Testis (tissue), 3 donors: ENCODE results near the gene SLC39A8. TPM values are rescaled to one million over a fixed set of nuclear protein-coding genes. Genes with fewer than 3 reads are reported as not detected.

Experiments used
- DNase-seq: peaks from one replicate; pipeline ENCODE4 v3.0.0-alpha.2; 2019
- H3K27ac ChIP-seq, 2 donors: fragments of 200-600 bp; sonication (generic); one replicate each; pipeline ENCODE4 v1.5.1; 2019
- H3K27me3 ChIP-seq: fragments of 200-600 bp; sonication (generic); one replicate; pipeline ENCODE4 v1.5.1; 2019
- H3K36me3 ChIP-seq: fragments of 200-600 bp; sonication (generic); one replicate; pipeline ENCODE4 v1.5.1; 2017; ENCODE audit warnings: low read depth; ENCODE audit errors: missing control alignments
- H3K4me1 ChIP-seq: fragments of 200-600 bp; sonication (generic); one replicate; pipeline ENCODE4 v1.5.1; 2019
- H3K4me3 ChIP-seq, 2 donors: fragments of 200-600 bp; sonication (generic); one replicate each; pipeline ENCODE4 v1.5.1; 2017 to 2019
- H3K9me3 ChIP-seq: fragments of 200-600 bp; sonication (generic); one replicate; pipeline ENCODE4 v1.5.1; 2017
- POLR2A ChIP-seq: fragments of 450-650 bp; IDR thresholded peaks from one replicate; pipeline ENCODE4 v1.6.1; 2017; ENCODE audit warnings: antibody characterized with exemption, mild to moderate bottlenecking, moderate library complexity
- WGBS, 2 donors: methylation state at CpG; one replicate each; pipeline ENCODE4 v1.1.5; 2018; 5-methylcytosine and 5-hydroxymethylcytosine counted together
- intact Hi-C: fragments of 100-400 bp; cut with DNase I; formaldehyde crosslinking; loops from one replicate; pipeline ENCODE4 v1.15.1; 2023; ENCODE audit warnings: low total_unique reads
- polyA plus RNA-seq: library from polyadenylated mRNA; stranded (reverse); fragments of 350-450 nt; fragmentation: Illumina TruSeq; extraction: RNeasy Lipid Tissue Mini Kit (QIAGEN cat#74804); gene quantifications from one replicate; pipeline ENCODE4 v1.2.3, GENCODE V29; 2014; ENCODE audit warnings: low read depth, low replicate concordance; ENCODE audit not compliant: insufficient read depth
- total RNA-seq, 2 donors: library from RNA; depleted of rRNA; stranded (reverse); fragments of >200 nt; gene quantifications; one replicate each; pipeline ENCODE4 v1.2.3, GENCODE V29; 2016
- TF ChIP-seq, protein P1 (sequence below), 3 experiments: fragments of 450-650 bp in 2 of 3; fragments of 200-600 bp in 1 of 3; sonication (generic) in 1 of 3; IDR thresholded peaks; one replicate each; pipeline ENCODE4 v1.5.1; 2016 to 2019; ENCODE audit warnings: antibody characterized with exemption in 3 of 3, mild to moderate bottlenecking in 2 of 3, moderate library complexity in 1 of 3

SLC39A8 gene
- total and polyA plus RNA-seq, 3 donors from 2014 or later, result 4.5 to 5.8 (median 5.3) TPM

DNA sequence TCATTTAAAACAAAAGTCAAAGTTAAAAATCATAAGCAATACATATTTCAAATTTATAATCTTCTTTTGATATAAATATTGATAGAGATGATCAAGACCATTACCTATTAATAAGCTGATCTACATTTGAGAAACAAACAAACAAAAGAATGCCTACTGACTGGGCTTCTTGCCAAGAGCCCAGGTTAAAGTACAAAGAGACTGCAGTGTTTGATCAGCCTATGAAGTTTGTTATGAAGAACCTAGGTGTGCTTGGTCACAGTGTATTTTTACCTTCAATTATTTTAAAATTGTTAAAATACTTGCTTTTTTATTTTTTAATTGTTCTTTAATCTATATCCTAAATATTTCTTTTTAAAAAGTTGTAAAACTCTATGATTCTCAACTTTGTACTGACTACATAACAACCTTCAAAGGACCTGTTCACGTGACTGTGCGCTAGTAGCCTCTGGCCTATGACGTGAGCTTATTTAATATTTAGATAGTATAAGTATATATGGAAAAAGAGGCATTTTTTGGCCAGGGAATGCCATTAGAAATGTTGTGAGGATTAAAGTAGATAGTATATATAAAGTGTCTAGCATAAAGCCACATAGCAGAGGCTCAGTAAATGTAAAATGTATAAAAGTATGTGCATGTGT is 11.4 kb upstream of the SLC39A8 start:
- no peaks in the 10 kb centered on the region for H3K36me3 ChIP-seq
- TF ChIP-seq POLR2A, result no peak
- TF ChIP-seq, protein P1, sequence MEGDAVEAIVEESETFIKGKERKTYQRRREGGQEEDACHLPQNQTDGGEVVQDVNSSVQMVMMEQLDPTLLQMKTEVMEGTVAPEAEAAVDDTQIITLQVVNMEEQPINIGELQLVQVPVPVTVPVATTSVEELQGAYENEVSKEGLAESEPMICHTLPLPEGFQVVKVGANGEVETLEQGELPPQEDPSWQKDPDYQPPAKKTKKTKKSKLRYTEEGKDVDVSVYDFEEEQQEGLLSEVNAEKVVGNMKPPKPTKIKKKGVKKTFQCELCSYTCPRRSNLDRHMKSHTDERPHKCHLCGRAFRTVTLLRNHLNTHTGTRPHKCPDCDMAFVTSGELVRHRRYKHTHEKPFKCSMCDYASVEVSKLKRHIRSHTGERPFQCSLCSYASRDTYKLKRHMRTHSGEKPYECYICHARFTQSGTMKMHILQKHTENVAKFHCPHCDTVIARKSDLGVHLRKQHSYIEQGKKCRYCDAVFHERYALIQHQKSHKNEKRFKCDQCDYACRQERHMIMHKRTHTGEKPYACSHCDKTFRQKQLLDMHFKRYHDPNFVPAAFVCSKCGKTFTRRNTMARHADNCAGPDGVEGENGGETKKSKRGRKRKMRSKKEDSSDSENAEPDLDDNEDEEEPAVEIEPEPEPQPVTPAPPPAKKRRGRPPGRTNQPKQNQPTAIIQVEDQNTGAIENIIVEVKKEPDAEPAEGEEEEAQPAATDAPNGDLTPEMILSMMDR (IDR thresholded peaks at IDR 0.05), result no peak
- 97 to 99% methylated on average over 3 of the region's 3 CpGs for WGBS, 2 donors
- H3K27me3 ChIP-seq, result no peaks in the 10 kb centered on the region
- no peak overlapping the region for H3K27ac ChIP-seq
- DNase-seq, result no peak
- no peak overlapping the region for H3K4me3 ChIP-seq
- intact Hi-C loops, result loop anchor here (10.0 kb wide), 1 partner anchor 578 kb away; no protein-coding TSS in a partner anchor
- H3K4me1 ChIP-seq, result no peaks in the 10 kb centered on the region
- no peaks in the 10 kb centered on the region for H3K9me3 ChIP-seq

DNA sequence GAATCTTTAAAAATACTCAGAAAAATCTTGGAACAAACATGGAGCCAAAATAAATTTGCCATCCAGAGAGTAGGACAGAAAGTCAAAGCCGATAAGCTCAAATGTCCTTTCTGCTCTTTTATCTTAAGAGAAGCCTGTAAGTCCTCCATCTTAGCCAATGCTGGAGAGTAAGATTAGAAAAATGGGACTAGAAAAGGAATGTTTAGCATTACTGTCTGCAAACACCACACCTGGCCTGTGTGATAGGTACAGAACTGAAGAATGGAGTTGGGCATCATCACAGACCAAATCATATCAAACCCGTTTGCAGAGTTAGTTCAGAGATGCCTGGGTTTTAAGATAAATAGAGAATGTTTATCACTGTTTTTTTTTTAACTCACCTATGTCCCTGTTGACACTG is 10.5 kb upstream of the SLC39A8 start:
- no peak for DNase-seq
- Histone ChIP-seq H3K4me3 (no peak overlapping the region), H3K4me1 (no peaks in the 10 kb centered on the region), H3K27ac (no peak overlapping the region), H3K27me3 (no peaks in the 10 kb centered on the region), H3K9me3 (no peaks in the 10 kb centered on the region), H3K36me3 (no peaks in the 10 kb centered on the region)
- intact Hi-C loops, result loop anchor here (10.0 kb wide), 1 partner anchor 579 kb away; no protein-coding TSS in a partner anchor
- TF ChIP-seq, protein P1 (IDR thresholded peaks at IDR 0.05), result no peak
- TF ChIP-seq POLR2A, result no peak
- 72 to 74% methylated on average over 2 of the region's 2 CpGs for WGBS, 2 donors

DNA sequence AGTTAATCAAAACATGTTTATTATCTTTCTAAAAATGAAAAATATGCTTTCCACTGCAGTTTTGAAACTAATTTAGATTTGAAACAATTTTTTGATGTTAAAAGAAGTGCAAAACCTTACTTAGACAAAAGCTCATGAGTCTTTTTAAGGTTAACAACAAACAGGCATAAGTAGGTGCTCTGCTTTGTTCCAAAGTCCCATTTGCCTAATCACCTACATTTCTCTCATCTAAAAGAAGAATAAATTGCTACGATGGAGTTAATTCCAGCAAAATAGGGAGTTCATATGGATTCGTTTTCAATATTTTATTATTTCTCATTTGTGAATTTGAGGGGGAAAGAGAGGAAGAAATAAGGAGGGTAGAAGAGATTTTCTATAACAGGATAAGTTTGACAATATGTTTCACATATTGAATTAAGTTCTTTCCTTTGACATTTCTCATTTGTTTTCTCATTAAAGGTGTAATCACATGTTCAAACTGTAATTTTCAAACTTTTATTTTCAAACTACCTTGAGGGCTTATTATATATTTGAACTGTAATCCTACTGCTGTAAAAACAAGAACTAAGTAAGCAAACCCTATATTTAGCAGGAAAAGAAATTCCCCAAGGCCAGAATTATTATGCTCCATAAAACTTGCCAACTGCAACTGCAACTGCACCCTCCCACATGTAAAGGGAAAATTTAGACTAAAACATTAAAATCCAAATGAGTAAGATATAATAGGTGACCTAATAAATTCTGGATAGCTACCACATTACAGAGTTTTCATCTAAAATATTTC is 9.6 kb upstream of the SLC39A8 start:
- Histone ChIP-seq H3K27me3 (no peaks in the 10 kb centered on the region), H3K36me3 (no peaks in the 10 kb centered on the region), H3K27ac (no peak overlapping the region), H3K9me3 (no peaks in the 10 kb centered on the region), H3K4me1 (no peaks in the 10 kb centered on the region), H3K4me3 (no peak overlapping the region)
- DNase-seq, result no peak
- WGBS, 2 donors, result 63 to 65% methylated on average over 2 of the region's 2 CpGs
- intact Hi-C loops, result loop anchor here (10.0 kb wide), 1 partner anchor 580 kb away; no protein-coding TSS in a partner anchor
- no peak for TF ChIP-seq POLR2A
- TF ChIP-seq, protein P1 (IDR thresholded peaks at IDR 0.05), result no peak

DNA sequence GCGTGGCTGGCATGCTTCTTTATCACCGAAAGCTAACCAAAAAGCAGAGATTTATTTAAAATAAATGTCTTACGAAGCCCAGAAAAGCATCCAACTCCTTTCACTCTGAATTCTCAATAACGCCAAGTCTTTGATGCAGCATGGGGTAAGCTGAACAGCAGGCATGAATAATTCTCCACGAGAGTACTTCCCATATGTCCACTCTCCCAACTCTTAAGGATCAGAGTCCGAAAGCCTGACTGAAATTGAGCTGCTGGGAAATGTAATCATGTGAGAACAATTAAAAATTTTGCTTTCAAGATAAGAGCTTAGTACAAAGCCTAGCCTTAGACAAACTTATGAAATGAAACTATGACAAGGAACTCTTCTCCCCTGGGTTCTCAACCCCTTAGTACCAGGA is 7.5 kb upstream of the SLC39A8 start:
- H3K36me3 ChIP-seq, result no peaks in the 10 kb centered on the region
- H3K27me3 ChIP-seq, result no peaks in the 10 kb centered on the region
- no peak overlapping the region for H3K4me3 ChIP-seq
- intact Hi-C loops, result loop anchor here (10.0 kb wide), 1 partner anchor 582 kb away; no protein-coding TSS in a partner anchor
- no peak for TF ChIP-seq POLR2A
- TF ChIP-seq, protein P1 (IDR thresholded peaks at IDR 0.05), result no peak
- no peak overlapping the region for H3K27ac ChIP-seq
- H3K9me3 ChIP-seq, result no peaks in the 10 kb centered on the region
- no peaks in the 10 kb centered on the region for H3K4me1 ChIP-seq
- 89 to 92% methylated on average over 6 of the region's 6 CpGs for WGBS, 2 donors
- no peak for DNase-seq
